ENCODE data around the gene SNRPA1.

The SNRPA1 gene

DNA sequence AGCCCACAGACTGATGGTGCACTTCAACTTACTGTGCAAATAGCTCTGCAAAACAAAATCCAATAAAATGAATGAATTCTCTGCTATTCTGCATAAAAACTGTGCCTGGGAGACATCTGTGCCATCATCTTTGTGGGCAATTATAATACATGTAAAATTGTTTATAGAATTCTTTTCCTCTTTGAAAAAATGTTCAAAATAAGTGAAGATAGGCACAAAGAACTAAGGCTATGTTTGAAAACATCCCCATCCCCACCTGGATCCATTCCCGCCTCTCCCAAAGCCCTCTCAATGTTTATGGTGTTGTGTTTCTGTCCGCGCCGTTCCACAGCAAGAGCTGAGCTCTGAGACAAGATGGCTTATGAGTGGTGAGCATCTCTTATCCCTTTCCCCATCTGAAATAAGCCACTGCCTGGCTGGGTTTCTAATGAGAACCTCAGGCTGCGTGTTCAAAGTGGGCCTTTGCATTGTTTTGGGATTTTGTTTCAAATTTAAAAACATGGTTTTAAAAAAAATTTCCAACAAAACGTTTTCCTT lies 22.4 kb upstream of the SNRPA1 start:
- Histone ChIP-seq H3K4me1 (ENCODE audit: control insufficient read depth, insufficient read depth, low read length) (no peaks in the 10 kb centered on the region), H3K27me3 (ENCODE audit: control insufficient read depth, insufficient read depth, low read length) (no peaks in the 10 kb centered on the region), H3K4me3 (ENCODE audit: low read depth, low read length) (no peak overlapping the region), H3K9me3 (ENCODE audit: control insufficient read depth, insufficient read depth, low read length) (no peaks in the 10 kb centered on the region), H3K36me3 (ENCODE audit: control insufficient read depth, insufficient read depth, low read length) (no peaks in the 10 kb centered on the region), H3K9ac (ENCODE audit: low read depth, low read length) (no peak overlapping the region)

DNA sequence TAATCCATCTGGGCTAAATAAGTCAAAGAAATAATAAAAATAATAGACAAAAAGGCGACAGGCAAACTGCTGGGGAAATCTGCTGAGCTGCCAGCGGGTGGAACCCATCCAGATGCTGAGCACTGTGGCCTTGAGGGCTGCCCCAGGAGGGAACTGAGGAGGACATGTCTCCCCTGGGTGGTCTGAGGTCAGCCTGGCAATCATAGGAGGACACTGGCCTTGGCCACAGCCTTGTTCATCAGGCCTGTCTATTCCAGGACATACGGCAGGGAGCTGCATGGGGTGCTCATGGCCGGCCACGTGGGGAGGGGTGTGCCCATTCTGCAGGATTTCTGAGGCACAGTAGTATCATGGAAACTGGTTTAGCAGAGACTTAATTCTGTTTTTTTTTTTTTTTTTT lies 21.5 kb upstream of the SNRPA1 start:
- Histone ChIP-seq H3K27me3 (ENCODE audit: control insufficient read depth, insufficient read depth, low read length) (no peaks in the 10 kb centered on the region), H3K9ac (ENCODE audit: low read depth, low read length) (no peak overlapping the region), H3K4me1 (ENCODE audit: control insufficient read depth, insufficient read depth, low read length) (no peaks in the 10 kb centered on the region), H3K36me3 (ENCODE audit: control insufficient read depth, insufficient read depth, low read length) (no peaks in the 10 kb centered on the region), H3K4me3 (ENCODE audit: low read depth, low read length) (no peak overlapping the region), H3K9me3 (ENCODE audit: control insufficient read depth, insufficient read depth, low read length) (no peaks in the 10 kb centered on the region)

DNA sequence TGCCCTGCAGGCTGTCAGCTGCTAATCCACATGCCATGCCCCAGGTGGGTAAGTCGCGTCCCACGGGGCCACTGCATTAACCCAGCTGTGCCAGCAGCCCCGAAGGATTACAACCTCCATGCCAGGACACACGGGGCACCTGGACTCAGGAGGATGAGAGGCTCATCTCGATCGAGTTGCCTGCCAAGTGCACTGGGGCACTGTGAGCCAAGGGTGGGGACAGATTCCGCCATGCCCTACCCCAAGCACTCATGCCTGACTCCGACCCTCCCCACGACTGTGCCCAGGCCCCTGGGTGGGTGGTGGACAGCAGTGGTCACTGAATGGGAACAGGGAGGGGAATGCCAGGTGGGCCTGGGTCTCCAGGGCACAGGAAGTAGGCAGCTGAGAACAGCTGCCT lies 20.7 kb upstream of the SNRPA1 start:
- Histone ChIP-seq H3K4me1 (ENCODE audit: control insufficient read depth, insufficient read depth, low read length) (no peaks in the 10 kb centered on the region), H3K4me3 (ENCODE audit: low read depth, low read length) (no peak overlapping the region), H3K27me3 (ENCODE audit: control insufficient read depth, insufficient read depth, low read length) (no peaks in the 10 kb centered on the region), H3K36me3 (ENCODE audit: control insufficient read depth, insufficient read depth, low read length) (no peaks in the 10 kb centered on the region), H3K9me3 (ENCODE audit: control insufficient read depth, insufficient read depth, low read length) (no peaks in the 10 kb centered on the region), H3K9ac (ENCODE audit: low read depth, low read length) (no peak overlapping the region)

DNA sequence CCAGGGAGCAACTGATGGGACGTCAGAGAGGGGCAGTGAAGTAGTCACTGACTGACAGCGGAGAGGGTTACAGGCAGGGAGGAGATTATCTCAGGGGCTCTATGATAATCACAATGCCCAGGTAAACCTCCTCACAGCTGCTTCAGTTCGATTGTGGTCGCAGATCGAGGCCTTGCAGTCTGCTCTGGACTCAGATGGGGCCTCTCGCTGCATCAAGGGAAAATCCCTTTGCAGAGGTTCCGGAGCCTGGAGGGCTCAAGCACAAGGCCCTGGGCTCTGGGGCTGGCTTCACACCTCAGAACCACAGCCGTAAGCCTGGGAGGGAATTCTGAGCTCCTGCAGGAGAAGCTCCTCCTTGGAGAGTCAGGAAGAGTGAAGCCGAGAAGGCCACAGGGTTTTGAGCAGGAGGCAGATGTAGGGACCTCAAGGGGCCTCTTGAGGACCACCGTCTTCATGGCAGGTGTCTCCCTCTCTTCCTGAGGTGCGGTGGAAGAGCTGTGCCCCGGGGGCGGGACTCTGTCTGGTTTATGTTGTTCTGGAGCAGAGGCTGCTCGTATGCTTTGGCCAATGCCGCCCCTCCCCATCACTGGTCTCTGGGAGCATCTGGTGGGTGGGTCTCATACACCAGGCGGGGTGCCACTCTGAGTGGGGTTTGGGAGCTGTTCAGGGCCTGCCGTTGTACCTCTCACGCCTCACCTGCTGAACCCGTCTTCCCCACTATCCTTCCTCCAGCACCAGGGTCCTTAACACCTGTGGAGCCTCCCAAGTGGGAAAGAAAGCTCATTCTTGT lies 19.5 kb upstream of the SNRPA1 start:
- Histone ChIP-seq H3K9ac (ENCODE audit: low read depth, low read length) (no peak overlapping the region), H3K27me3 (ENCODE audit: control insufficient read depth, insufficient read depth, low read length) (no peaks in the 10 kb centered on the region), H3K4me1 (ENCODE audit: control insufficient read depth, insufficient read depth, low read length) (no peaks in the 10 kb centered on the region), H3K9me3 (ENCODE audit: control insufficient read depth, insufficient read depth, low read length) (no peaks in the 10 kb centered on the region), H3K4me3 (ENCODE audit: low read depth, low read length) (no peak overlapping the region), H3K36me3 (ENCODE audit: control insufficient read depth, insufficient read depth, low read length) (no peaks in the 10 kb centered on the region)

DNA sequence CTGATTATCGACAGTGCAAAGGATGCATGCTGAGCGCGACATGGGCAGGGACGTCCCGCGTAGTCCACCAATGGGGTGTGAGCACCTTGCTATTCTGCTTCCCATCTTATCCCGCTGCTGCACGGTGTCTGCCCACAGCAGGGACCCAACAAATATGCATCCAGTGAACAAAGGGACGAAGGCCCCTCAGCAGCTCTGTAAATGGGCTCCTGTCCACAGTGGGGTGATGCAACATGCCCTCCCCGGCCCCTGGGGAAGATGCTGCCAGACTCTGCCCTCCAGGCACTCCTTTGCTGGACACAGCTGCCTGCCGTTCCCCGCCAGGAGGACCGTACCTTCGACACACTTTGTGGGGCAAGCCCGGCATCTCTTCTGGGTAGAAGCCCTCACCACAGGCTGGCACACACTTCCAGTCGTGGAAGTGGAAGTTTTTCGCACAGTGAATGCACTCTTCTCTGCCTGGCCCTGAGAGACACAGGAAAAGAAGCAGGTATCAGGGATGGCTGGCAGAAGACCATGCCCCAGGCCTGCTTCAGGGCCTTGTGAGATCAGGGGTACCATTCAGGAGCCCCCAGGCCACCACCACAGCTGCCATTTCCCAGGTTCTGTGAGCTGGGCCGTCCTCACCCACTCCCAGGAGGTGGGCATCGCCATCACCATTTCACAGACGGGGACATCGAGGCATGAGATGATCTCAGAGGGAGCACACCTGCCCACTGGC lies 18.2 kb upstream of the SNRPA1 start:
- no peaks in the 10 kb centered on the region for H3K27me3 ChIP-seq (ENCODE audit: control insufficient read depth, insufficient read depth, low read length)
- H3K4me3 ChIP-seq (ENCODE audit: low read depth, low read length) = no peak overlapping the region
- no peaks in the 10 kb centered on the region for H3K36me3 ChIP-seq (ENCODE audit: control insufficient read depth, insufficient read depth, low read length)
- H3K9me3 ChIP-seq (ENCODE audit: control insufficient read depth, insufficient read depth, low read length) = no peaks in the 10 kb centered on the region
- H3K4me1 ChIP-seq (ENCODE audit: control insufficient read depth, insufficient read depth, low read length) = no peaks in the 10 kb centered on the region
- H3K9ac ChIP-seq (ENCODE audit: low read depth, low read length) = no peak overlapping the region

DNA sequence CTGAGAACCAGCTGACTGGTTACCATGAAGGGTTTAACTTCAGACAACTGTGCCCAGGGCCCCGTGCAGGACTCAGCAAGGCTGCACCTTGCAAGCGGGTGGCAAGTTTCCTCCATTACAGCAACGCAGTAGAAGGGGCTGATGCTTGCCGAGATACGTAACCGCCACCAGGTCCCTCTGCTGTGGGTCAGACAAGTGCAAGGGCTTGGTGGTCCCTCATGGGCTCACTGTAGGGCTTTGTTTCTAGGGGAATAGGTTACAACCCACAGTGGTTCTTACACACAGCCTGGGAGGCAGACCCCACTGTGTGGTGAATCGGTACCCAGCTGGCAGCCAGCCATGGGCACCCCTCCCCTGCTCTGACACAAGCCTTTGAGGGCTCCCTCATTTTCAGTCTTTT lies 15.5 kb upstream of the SNRPA1 start:
- Histone ChIP-seq H3K4me1 (ENCODE audit: control insufficient read depth, insufficient read depth, low read length) (no peaks in the 10 kb centered on the region), H3K9ac (ENCODE audit: low read depth, low read length) (no peak overlapping the region), H3K9me3 (ENCODE audit: control insufficient read depth, insufficient read depth, low read length) (no peaks in the 10 kb centered on the region), H3K4me3 (ENCODE audit: low read depth, low read length) (no peak overlapping the region), H3K27me3 (ENCODE audit: control insufficient read depth, insufficient read depth, low read length) (no peaks in the 10 kb centered on the region), H3K36me3 (ENCODE audit: control insufficient read depth, insufficient read depth, low read length) (no peaks in the 10 kb centered on the region)

DNA sequence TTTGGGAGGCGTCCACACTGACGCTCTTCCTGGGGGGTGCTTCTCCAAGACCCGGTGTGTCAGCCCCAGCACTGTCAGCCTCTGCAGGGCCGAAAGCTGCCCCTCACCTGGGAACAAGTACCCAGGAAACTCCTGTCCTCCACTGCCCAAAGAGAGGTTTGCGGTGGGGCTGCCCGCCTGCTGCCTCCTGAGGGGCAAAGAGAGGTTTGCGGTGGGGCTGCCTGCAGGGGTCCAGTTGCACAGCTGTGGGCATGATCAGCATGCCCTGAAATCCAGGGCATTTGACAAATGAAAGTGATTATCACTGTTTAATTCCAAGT lies 15.1 kb upstream of the SNRPA1 start:
- Histone ChIP-seq H3K9me3 (ENCODE audit: control insufficient read depth, insufficient read depth, low read length) (no peaks in the 10 kb centered on the region), H3K27me3 (ENCODE audit: control insufficient read depth, insufficient read depth, low read length) (no peaks in the 10 kb centered on the region), H3K4me1 (ENCODE audit: control insufficient read depth, insufficient read depth, low read length) (no peaks in the 10 kb centered on the region), H3K36me3 (ENCODE audit: control insufficient read depth, insufficient read depth, low read length) (no peaks in the 10 kb centered on the region), H3K9ac (ENCODE audit: low read depth, low read length) (no peak overlapping the region), H3K4me3 (ENCODE audit: low read depth, low read length) (no peak overlapping the region)

DNA sequence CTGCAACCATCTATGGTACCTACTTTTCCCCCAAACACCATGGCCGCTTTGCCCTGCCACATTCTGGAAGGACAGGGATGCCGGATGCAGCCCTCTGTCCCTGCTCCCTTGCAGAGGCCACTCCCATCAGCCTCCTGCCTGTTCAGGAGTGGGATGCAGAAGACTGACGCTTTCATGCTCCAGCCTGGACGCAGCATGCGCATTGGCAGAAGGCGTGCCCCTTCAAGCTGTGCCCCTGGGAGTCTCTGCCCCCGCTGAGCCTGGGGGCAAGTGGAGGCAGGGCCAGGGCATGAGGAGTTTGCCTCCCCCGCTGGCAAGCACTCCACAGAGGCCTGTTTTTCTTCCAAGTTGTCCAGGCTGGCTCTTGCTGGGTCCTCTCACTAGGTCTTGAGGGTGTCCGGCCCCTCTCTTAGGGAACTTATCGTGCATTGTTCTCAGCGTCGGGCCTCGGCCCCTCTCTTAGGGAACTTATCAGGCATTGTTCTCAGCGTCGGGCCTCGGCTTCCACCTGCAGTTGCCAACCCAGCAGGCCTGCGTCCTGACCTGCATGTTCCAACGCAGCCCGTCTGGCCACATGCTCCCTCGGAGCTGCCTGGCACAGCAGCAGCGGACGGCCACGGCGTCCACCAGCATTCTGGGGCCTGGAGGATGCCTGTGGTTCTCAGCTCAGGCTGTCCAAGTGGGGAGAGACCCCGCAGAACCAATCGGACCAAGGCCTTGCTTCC lies 14.6 kb upstream of the SNRPA1 start:
- Histone ChIP-seq H3K4me3 (ENCODE audit: low read depth, low read length) (no peak overlapping the region), H3K9ac (ENCODE audit: low read depth, low read length) (no peak overlapping the region), H3K27me3 (ENCODE audit: control insufficient read depth, insufficient read depth, low read length) (no peaks in the 10 kb centered on the region), H3K4me1 (ENCODE audit: control insufficient read depth, insufficient read depth, low read length) (no peaks in the 10 kb centered on the region), H3K9me3 (ENCODE audit: control insufficient read depth, insufficient read depth, low read length) (no peaks in the 10 kb centered on the region), H3K36me3 (ENCODE audit: control insufficient read depth, insufficient read depth, low read length) (no peaks in the 10 kb centered on the region)

DNA sequence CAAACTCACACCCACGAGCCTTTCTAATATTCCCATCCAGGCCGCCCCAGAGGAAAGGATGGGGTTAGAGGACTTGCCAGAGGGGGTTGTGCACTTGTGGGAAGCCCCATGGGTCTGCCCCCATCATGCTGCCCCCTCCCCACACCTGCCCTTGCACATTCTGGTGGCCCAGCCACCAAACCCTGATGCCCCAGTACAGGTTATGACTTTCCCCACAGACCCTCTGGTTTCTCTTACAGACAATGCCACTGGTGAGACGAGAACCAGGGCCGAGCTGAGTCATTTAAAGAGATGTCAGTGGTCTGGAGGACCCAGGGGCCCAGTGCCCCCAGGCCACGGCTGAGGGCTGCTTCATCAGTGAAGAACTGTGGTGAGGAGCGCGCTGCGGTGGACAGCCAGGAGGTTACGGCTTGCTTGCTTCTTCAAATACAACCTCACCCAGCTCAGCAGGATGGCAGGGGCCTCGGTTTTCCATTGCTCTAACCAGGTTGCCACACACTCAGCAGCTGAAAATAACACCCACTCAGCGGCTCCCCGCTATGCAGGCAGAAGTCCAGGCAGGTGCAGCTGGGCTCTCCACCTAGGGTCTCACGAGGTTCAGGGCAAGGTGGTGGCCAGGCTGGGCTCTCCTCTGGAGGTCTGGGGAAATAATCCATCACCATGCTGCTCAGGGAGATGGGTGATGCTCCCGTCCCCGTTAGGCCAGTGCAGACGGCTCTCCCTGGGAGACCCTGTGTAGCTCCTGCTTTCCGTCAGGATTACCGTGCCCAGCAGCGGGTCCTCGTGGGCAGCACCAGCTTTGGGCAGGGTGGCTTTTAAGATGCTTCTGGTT lies 13.8 kb upstream of the SNRPA1 start:
- Histone ChIP-seq H3K4me3 (ENCODE audit: low read depth, low read length) (no peak overlapping the region), H3K9me3 (ENCODE audit: control insufficient read depth, insufficient read depth, low read length) (no peaks in the 10 kb centered on the region), H3K36me3 (ENCODE audit: control insufficient read depth, insufficient read depth, low read length) (no peaks in the 10 kb centered on the region), H3K27me3 (ENCODE audit: control insufficient read depth, insufficient read depth, low read length) (no peaks in the 10 kb centered on the region), H3K4me1 (ENCODE audit: control insufficient read depth, insufficient read depth, low read length) (no peaks in the 10 kb centered on the region), H3K9ac (ENCODE audit: low read depth, low read length) (no peak overlapping the region)

DNA sequence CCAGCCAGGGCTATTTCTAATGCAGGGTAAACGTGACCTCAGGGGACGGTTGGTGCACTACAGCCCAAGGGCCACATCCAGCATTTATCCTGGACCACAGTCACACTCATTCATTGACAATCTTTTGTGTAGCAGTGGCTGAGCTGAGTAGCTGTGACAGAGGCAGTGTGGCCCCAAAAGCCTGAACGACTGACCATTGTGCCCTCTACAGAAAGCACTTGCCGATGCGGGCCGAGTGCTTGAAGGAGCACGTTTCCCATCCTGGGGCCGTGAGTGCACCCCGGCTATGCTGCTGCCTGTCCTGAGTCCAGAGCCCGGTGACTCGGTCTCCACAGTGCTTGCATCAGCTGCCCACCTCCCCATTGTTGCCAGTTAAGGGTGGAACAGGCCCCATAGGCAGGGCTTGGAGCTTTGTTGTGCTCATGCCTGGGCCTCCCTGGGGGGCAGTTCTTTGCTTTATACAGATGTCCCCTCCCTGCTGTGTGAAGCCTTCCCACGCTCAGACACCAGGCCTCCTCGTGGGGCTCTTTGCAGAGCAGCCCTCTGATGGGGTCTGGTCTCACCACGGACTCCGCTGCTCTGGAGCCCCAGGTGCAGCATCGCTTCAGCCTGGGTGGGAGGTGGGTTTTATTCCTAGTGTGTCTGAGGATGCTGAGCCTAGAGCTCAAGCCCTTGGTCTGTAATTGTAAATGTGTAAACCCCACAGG lies 13.0 kb upstream of the SNRPA1 start:
- no peak overlapping the region for H3K9ac ChIP-seq (ENCODE audit: low read depth, low read length)
- no peaks in the 10 kb centered on the region for H3K4me1 ChIP-seq (ENCODE audit: control insufficient read depth, insufficient read depth, low read length)
- no peaks in the 10 kb centered on the region for H3K9me3 ChIP-seq (ENCODE audit: control insufficient read depth, insufficient read depth, low read length)
- H3K36me3 ChIP-seq (ENCODE audit: control insufficient read depth, insufficient read depth, low read length) = no peaks in the 10 kb centered on the region
- H3K4me3 ChIP-seq (ENCODE audit: low read depth, low read length) = no peak overlapping the region
- no peaks in the 10 kb centered on the region for H3K27me3 ChIP-seq (ENCODE audit: control insufficient read depth, insufficient read depth, low read length)
